ENCODE data around the gene ANO1.

GRCh38 chr11:70100280-70100603 is 22.1 kb downstream of the ANO1 start:
- TF ChIP-seq CTCF (IDR thresholded peaks at IDR 0.05), result no peak
- no peak for TF ChIP-seq POLR2A (IDR thresholded peaks at IDR 0.05)
